Osteoblast (primary cell): ENCODE data around the gene SLA2. TPM values are rescaled to one million over a fixed set of nuclear protein-coding genes. Genes with fewer than 3 reads are reported as not detected.

ENCODE experiments used
- DNase-seq: peaks from one replicate; pipeline ENCODE4 v3.0.0; 2011; ENCODE audit warnings: low spot score, mixed read lengths; ENCODE audit not compliant: insufficient read length; ENCODE audit errors: missing footprints
- H2AFZ ChIP-seq: 2 replicates; pipeline ENCODE4 v1.6.0; 2011; ENCODE audit warnings: mild to moderate bottlenecking, low read length
- H3K27ac ChIP-seq: 2 replicates; pipeline ENCODE4 v1.5.1; 2011; ENCODE audit warnings: mild to moderate bottlenecking, low read depth, low read length, moderate library complexity
- H3K27me3 ChIP-seq: 2 replicates; pipeline ENCODE4 v1.6.0; 2012; ENCODE audit warnings: mild to moderate bottlenecking, control low read depth, inconsistent platforms, low read length, moderate library complexity; ENCODE audit not compliant: insufficient read depth
- H3K36me3 ChIP-seq: 2 replicates; pipeline ENCODE4 v1.5.1; 2011; ENCODE audit warnings: mild to moderate bottlenecking, low read length, control low read depth, moderate library complexity; ENCODE audit not compliant: insufficient read depth
- H3K4me1 ChIP-seq: 2 replicates; pipeline ENCODE4 v1.5.1; 2011; ENCODE audit warnings: mild to moderate bottlenecking, low read length, control low read depth, moderate library complexity; ENCODE audit not compliant: insufficient read depth
- H3K4me2 ChIP-seq: 2 replicates; pipeline ENCODE4 v1.6.0; 2011; ENCODE audit warnings: mild to moderate bottlenecking, low read length; ENCODE audit not compliant: insufficient read depth
- H3K4me3 ChIP-seq: fragments of 200-600 bp; sonication (generic); 3 replicates; pipeline ENCODE4 v1.5.1; 2012; ENCODE audit warnings: mild to moderate bottlenecking, low read length, inconsistent platforms; ENCODE audit not compliant: insufficient read depth
- H3K79me2 ChIP-seq: 2 replicates; pipeline ENCODE4 v1.6.0; 2012; ENCODE audit warnings: mild to moderate bottlenecking, low read length, control low read depth, inconsistent platforms; ENCODE audit not compliant: insufficient read depth
- H3K9me3 ChIP-seq: 2 replicates; pipeline ENCODE4 v1.5.1; 2011; ENCODE audit warnings: low read depth, low read length, control low read depth
- H4K20me1 ChIP-seq: 2 replicates; pipeline ENCODE4 v1.6.0; 2012; ENCODE audit warnings: mild to moderate bottlenecking, low read length, control low read depth; ENCODE audit not compliant: insufficient read depth
- total RNA-seq: library from RNA; depleted of rRNA; stranded (reverse); fragments of >200 nt; gene quantifications from 2 replicates; pipeline ENCODE4 v1.2.3, GENCODE V29; 2012
- TF ChIP-seq, protein P1 (sequence below): IDR thresholded peaks from 2 replicates; pipeline ENCODE4 v1.5.1; 2011; ENCODE audit warnings: mild to moderate bottlenecking, low read depth, low read length, moderate library complexity; ENCODE audit errors: extremely low read depth

The SLA2 gene
- total RNA-seq, 1 donor = 0.36 TPM

DNA sequence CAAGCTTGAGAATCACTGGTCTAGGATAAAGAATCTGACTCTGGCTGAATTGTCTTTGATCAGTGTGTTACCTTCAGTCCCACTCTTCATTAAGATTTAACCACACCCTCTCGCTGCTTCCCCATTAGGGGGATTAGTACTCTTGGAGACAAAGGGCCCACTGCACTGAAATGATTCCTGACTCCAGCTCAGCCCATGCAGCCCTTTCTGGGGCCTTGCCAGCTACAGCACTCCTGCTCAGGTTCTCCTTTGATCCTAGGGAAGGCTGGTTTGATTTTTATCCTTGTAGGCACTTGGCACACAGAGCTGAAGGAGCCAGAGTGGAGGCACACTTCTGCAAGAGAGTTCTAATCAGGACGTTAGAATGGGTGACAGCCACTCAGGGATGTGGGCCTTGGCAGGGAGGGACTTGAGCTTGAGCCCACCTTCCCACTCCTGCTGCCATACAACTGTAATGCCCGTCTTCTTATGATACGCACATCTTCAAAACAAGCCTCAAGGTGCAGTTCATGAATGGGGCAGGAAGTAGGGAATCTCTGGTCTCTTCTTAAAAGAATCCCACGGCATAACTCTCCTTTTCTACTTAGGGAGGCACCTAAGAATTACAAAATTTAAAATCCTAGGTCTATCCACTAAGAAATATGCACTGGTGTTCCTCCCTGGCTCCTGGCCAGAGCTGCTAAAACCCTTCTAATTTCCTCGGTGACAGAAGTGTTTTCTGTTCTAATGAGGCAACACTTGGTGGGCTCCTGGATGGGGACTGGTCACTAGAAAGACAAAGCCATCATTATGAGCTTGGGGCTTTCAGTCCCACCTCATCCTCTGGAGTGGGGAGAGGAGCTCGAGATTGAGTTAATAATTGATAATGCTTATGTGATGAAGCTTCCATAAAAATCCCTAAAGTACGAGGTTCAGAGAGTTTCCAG, 1.5 kb upstream of the SLA2 start:
- Histone ChIP-seq H2AFZ (no peak overlapping the region), H3K27ac (no peak overlapping the region), H3K4me1 (no peaks in the 10 kb centered on the region), H3K79me2 (no peaks in the 10 kb centered on the region), H3K4me3 (no peak overlapping the region), H3K4me2 (no peak overlapping the region), H4K20me1 (no peaks in the 10 kb centered on the region), H3K9me3 (no peaks in the 10 kb centered on the region), H3K27me3 (no peaks in the 10 kb centered on the region), H3K36me3 (peaks cover 3% of the 10 kb centered on the region)
- TF ChIP-seq, protein P1, sequence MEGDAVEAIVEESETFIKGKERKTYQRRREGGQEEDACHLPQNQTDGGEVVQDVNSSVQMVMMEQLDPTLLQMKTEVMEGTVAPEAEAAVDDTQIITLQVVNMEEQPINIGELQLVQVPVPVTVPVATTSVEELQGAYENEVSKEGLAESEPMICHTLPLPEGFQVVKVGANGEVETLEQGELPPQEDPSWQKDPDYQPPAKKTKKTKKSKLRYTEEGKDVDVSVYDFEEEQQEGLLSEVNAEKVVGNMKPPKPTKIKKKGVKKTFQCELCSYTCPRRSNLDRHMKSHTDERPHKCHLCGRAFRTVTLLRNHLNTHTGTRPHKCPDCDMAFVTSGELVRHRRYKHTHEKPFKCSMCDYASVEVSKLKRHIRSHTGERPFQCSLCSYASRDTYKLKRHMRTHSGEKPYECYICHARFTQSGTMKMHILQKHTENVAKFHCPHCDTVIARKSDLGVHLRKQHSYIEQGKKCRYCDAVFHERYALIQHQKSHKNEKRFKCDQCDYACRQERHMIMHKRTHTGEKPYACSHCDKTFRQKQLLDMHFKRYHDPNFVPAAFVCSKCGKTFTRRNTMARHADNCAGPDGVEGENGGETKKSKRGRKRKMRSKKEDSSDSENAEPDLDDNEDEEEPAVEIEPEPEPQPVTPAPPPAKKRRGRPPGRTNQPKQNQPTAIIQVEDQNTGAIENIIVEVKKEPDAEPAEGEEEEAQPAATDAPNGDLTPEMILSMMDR = no peak
- no peak for DNase-seq

DNA sequence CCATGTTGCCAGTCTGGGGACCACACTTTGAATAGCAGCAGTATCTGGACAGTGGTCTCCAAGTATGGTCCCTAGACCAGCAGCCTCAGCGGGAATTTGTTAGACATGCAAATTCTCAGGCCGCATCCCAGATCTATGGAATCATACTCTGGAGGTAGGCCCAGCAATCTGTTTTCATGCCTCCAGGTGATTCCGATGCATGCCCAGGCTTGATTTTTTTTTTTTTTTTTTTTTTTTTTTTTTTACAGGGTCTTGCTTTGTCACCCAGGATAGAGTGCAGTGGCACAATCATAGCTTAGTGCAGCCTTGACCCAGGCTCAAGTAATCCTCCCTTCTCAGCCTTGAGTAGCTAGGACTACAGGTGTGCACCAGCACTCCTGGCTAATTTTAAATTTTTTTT, 682 bp upstream of the SLA2 start:
- no peak for DNase-seq
- H2AFZ ChIP-seq = no peak overlapping the region
- H3K27me3 ChIP-seq = no peaks in the 10 kb centered on the region
- H3K4me2 ChIP-seq = no peak overlapping the region
- no peaks in the 10 kb centered on the region for H3K9me3 ChIP-seq
- peaks cover 3% of the 10 kb centered on the region for H3K36me3 ChIP-seq
- TF ChIP-seq, protein P1 = no peak
- no peaks in the 10 kb centered on the region for H3K4me1 ChIP-seq
- H3K27ac ChIP-seq = no peak overlapping the region
- no peaks in the 10 kb centered on the region for H4K20me1 ChIP-seq
- no peak overlapping the region for H3K4me3 ChIP-seq
- H3K79me2 ChIP-seq = no peaks in the 10 kb centered on the region

DNA sequence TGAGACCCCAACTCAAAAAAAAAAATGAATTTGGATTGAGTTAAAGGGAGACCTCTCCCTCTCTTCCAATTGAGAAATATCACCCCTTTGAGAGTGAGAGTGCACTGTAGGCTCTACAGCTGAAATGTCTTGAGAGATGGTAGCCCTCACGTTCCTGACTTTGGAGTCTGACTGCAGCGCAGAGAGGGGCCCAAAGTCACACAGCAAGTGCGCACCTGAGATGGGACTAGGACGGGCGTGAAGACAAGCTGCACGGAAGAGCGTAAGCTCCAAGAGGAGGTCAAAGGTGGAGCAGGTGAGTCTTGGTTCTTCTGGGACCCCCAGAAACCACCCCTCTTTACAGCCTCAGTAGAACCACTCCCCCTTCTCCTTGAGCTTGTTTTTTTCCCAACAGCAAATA, 643 bp downstream of the SLA2 start:
- H3K4me3 ChIP-seq = no peak overlapping the region
- H3K79me2 ChIP-seq = no peaks in the 10 kb centered on the region
- no peaks in the 10 kb centered on the region for H3K36me3 ChIP-seq
- H3K4me2 ChIP-seq = no peak overlapping the region
- no peak overlapping the region for H3K27ac ChIP-seq
- no peak for DNase-seq
- H4K20me1 ChIP-seq = no peaks in the 10 kb centered on the region
- H3K9me3 ChIP-seq = no peaks in the 10 kb centered on the region
- H3K27me3 ChIP-seq = no peaks in the 10 kb centered on the region
- TF ChIP-seq, protein P1 = no peak
- no peaks in the 10 kb centered on the region for H3K4me1 ChIP-seq
- no peak overlapping the region for H2AFZ ChIP-seq

DNA sequence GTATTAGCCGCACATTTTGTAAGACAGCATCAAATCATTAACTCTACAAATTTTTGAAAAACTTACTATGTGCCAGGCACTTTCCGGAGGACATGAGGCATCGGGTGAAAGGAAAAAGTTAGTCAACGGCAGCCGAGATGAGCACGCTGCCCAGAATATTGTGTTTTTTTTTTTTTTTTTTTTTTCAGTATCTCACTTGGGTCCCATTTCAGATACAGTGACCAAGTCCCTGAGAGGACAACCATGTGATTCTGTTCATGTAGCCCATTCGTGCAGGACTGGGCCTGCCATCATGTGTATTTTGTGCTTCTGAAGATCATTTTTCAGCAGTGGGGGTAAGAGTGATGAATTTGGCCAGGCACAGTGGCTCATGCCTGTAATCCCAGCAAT, 1.3 kb downstream of the SLA2 start:
- H3K9me3 ChIP-seq = no peaks in the 10 kb centered on the region
- H2AFZ ChIP-seq = no peak overlapping the region
- TF ChIP-seq, protein P1 = no peak

More for the DNA sequence above, 1.3 kb downstream of the SLA2 start:
- Histone ChIP-seq H3K36me3 (no peaks in the 10 kb centered on the region), H3K27ac (no peak overlapping the region), H3K4me3 (no peak overlapping the region), H3K4me2 (no peak overlapping the region), H3K27me3 (no peaks in the 10 kb centered on the region), H3K4me1 (no peaks in the 10 kb centered on the region), H3K79me2 (no peaks in the 10 kb centered on the region), H4K20me1 (no peaks in the 10 kb centered on the region)
- no peak for DNase-seq
